ENCODE data around the gene ATP10A.

Gene ATP10A

DNA sequence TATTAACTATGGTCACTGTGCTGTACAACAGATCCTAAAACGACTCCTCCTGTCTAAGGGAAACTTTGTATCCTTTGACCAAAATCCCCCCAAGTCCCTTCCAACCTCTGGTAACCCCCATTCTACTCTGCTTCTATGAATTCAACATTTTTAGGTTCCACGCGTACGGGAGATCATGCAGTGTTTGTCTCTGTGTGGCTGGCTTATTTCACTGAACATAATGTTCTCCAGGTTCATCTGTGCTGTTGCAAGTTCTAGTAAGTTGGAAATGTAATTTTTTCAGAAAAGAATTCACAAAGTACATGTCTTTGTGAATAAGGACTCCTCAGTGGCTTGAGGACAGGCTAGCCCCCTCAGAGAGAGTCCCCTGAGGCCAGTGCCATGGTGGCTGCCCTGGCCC is 66.1 kb downstream of the ATP10A start:
- no peak for DNase-seq (ENCODE audit: low read depth in 2 of 2, low spot score in 1 of 2)

GRCh38 chr15:25796395-25796794 is 66.7 kb downstream of the ATP10A start:
- DNase-seq (ENCODE audit: low read depth in 2 of 2, low spot score in 1 of 2) = no peak

GRCh38 chr15:25795712-25796111 is 67.4 kb downstream of the ATP10A start:
- DNase-seq (ENCODE audit: low read depth in 2 of 2, low spot score in 1 of 2) = no peak

GRCh38 chr15:25795061-25795460 is 68.1 kb downstream of the ATP10A start:
- no peak for DNase-seq (ENCODE audit: low read depth in 2 of 2, low spot score in 1 of 2)

GRCh38 chr15:25793354-25794050 is 69.6 kb downstream of the ATP10A start:
- no peak for DNase-seq (ENCODE audit: low read depth in 2 of 2, low spot score in 1 of 2)

GRCh38 chr15:25792128-25792527 is 71.0 kb downstream of the ATP10A start:
- no peak for DNase-seq (ENCODE audit: low read depth in 2 of 2, low spot score in 1 of 2)

DNA sequence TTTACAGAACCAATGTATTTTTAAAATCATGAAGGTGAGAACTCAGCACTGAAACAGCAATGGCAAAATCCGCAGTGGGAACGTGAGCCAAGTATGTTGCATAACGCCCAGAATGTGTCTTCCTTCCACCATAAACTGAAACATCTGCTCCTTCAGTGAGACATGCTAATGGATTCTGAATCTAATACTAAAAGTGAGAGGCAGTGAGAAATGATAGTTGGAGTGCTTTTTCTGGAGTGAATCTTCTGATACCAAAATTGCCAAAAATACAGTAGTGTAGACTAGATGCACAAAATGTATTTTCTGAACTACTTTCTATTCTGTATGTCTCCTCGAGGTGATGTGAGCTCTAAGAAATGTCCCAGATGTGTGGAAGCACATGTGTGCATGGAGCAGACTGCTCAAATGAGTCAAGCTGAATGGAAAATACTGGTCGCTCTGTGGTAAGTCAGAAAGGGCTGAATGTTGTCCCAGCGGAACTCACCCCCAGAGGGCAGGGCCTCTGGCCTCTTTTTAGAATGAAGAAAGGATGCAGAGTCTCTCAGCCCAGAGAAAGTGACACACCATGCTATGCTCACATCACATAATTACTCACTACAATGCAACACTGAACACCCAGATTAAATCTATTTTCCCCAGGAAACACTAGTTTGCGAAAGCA is 73.0 kb downstream of the ATP10A start:
- DNase-seq (ENCODE audit: low read depth in 2 of 2, low spot score in 1 of 2) = no peak

DNA sequence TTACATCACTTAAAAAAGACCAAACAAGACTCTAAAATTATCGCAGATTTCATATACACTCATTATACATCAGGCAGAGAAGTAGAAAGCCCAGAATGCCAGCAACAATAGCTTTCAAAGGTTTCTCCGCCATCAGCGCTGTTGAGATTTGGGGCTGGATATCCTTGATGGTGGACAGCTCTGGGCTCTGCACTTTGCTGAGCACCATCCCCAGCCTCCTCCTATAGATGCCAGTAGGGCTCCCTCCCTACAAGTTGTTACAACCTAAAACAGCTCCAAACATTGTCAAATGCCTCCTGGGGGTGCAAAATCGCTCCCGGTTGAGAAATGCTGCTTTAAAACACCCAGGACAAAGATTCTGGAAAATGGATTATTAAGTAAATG is 73.5 kb downstream of the ATP10A start:
- DNase-seq (ENCODE audit: low read depth in 2 of 2, low spot score in 1 of 2) = no peak

GRCh38 chr15:25789211-25789610 is 73.9 kb downstream of the ATP10A start:
- no peak for DNase-seq (ENCODE audit: low read depth in 2 of 2, low spot score in 1 of 2)

DNA sequence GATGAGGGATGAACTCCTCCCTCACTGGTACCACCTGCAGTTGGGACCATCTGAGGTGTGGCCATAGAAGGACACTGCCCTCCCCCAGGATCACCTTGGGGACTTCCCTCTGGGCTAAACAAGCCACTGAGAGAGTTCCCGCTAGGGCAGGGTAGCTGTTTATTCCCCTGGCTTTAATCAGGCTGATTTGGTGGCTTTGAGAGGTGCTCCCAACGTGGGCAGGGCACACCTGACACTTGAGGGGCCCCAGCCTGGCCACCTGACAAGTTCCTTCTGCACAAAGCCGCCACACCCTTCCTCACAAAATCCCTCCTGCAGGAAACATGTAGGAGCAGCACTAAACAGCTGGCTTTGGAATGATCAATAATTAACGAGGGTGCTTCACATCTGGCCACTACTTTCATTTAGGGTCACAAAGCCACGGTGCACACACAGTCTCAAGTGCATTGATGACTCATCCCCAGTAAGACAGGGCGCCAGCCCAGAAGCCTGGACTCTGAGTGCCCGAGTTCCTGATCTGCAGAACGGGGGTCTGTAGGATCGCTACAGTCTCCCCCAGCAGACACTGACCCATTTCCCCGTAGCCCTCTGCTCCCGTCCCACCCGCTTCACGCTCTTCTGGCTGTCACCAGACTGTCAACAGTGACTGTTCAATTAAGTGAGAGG is 75.1 kb downstream of the ATP10A start:
- no peak for DNase-seq (ENCODE audit: low read depth in 2 of 2, low spot score in 1 of 2)

- DNase-seq (ENCODE audit: low read depth in 2 of 2, low spot score in 1 of 2) = no peak
These were observed 75.7 kb downstream of the ATP10A start for GRCh38 chr15:25787381-25787780.

DNA sequence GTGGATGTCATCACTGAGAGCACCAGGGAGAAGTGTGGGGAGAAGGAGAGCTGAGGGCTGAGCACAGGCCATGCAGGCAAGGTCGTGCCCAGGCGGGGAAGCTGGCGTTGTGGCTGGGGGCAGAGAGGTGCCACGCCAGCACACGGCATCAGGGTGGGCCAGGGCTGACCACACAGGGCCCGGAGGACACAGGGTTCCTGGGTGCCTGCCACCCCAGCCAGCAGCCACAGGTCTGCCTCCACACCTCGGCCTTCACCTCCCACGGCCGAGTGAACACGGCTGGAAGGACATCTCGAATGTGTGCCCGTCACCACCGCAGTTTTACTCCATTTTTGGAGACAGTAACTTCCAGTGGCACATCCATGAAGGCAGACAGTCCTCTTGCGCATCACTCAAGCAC is 77.1 kb downstream of the ATP10A start:
- DNase-seq (ENCODE audit: low read depth in 2 of 2, low spot score in 1 of 2) = no peak

- no peak for DNase-seq (ENCODE audit: low read depth in 2 of 2, low spot score in 1 of 2)
These were observed 77.5 kb downstream of the ATP10A start for GRCh38 chr15:25785641-25786025.

DNA sequence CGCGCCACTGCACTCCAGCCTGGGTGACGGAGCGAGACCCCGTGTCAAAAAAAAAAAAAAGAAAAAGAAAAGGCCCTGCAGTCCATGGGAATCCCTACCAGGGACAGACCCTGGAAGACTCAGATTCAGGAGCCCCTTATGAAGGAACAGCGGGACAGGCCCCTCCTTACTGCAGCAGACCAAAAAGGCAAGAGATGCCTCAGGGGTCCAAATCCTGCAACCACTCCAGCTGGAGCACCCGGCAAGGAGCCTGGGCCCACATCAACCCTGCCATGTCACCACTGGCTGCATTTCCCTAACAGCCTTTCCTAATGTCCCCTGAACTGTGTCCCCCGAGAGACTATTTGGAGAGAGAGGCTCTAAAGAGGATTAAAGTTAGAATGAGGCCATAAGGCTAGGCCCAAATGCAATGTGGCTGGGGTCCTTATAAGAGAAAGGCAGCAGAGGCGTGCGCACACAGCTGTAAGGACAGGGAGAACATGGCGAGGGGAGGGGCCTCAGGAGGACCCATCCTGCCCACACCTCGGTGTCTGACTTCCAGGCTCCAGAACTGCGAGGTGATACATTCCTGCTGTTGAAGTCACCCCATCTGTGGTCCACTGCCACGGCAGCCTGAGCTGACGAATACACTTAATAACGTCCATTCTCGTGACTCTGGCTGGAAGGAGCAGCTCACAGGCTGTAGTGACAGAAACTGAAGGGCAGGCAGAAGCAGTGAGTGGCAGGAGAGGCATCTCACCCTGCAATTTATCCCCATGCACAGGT is 78.1 kb downstream of the ATP10A start:
- DNase-seq (ENCODE audit: low read depth in 2 of 2, low spot score in 1 of 2) = no peak

DNA sequence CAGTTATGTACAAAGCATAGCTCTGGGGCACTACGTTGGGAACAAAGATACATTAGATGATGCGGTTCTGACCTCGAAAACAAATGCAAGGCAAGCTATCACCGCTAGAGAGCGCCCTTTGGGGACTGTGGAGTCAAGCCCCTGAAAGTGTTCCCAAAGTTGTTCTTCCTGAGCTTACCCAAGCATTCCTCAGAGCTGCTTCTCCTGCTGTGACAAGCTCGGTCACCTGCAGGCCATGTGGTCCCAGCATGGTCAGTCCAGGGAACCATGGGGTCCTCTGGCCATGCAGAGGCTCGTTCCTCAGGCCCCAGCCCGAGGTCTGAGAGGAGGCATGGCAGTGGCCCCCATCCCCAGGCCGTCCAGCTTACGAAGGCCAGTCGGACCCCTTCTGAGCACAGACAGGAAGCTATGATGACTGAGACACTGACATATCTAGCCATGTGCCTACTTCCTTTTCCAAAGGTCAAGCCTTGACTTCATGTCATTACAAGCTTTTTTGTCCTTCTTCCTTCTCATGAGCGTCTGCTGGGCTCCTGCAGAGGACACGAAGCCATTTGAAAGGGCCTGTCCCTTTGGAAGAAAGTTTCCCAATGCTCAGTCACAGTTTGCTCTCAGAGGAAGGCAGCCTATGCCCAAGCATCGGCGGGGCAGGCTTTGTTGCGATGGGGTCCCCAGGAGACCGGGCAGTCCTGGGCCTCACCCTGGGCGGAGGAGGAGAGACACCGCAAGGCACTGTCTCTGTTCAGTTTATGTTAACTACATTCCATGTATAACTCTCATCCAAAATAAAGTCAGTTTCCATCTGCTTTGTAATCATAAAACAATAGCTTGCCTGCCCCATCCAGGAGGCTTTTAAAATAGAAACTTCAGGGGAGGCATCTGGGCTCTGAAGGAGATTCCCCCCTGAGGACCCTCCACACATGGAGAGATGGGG is 79.3 kb downstream of the ATP10A start:
- DNase-seq (ENCODE audit: low read depth in 2 of 2, low spot score in 1 of 2) = peak in 1 of 2 donors; percentile 22

- DNase-seq (ENCODE audit: low read depth in 2 of 2, low spot score in 1 of 2) = no peak
These were observed 80.0 kb downstream of the ATP10A start for GRCh38 chr15:25783134-25783533.

- DNase-seq (ENCODE audit: low read depth in 2 of 2, low spot score in 1 of 2) = no peak
These were observed 82.5 kb downstream of the ATP10A start for GRCh38 chr15:25780479-25781255.

DNA sequence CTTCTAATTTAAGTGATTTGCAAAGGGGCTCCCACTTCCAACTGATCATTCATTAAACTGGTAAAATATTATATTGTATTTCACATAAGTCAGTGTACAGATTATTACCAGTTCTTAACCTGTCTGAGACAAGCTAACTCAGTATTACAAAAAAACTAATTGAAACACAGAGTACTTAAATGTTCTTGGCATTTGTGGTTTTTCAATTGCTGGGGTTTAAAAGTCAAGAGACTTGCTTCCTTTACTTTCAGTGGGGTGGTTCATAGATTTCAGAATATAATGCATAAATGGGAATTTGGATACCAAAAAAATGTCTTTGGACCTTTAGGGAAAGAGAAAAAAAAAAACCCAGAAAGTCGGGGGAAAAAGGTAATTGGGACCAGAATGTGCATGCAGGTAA is 85.0 kb downstream of the ATP10A start:
- no peak for DNase-seq (ENCODE audit: low read depth in 2 of 2, low spot score in 1 of 2)

DNA sequence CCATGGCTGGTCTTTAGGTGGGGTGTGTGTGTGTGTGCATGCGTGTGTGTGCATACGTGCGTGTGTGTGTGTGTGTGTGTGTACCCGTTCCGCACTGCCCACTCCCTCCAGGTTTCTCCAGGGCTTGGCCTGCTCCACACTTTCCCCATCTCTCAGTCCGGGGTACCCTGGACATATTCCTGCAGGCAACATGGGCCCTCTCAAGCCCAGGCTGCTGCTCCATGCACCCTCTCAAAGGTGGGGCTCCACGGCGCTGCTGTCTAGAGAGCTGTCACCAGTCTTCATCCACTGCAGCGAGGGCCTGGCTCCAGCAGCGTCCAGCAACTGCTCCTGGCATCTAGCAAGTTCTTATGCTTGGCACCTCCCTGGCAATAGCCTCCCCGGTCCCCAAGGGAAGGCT is 86.1 kb downstream of the ATP10A start:
- DNase-seq (ENCODE audit: low read depth in 2 of 2, low spot score in 1 of 2) = no peak

Measured in stimulated activated CD8-positive, alpha-beta memory T cell treated with anti-CD3 and anti-CD28 coated beads, Interleukin-4, amount 100 ng/mL, for 1 hour (primary cell).